Measurements from ENCODE around the gene ERC2.
"Not testable (repeated sequence)": the region's sequence is repeated elsewhere in the genome, so short reads cannot be mapped to it uniquely, and the experiment has no call there.

ERC2 gene

DNA sequence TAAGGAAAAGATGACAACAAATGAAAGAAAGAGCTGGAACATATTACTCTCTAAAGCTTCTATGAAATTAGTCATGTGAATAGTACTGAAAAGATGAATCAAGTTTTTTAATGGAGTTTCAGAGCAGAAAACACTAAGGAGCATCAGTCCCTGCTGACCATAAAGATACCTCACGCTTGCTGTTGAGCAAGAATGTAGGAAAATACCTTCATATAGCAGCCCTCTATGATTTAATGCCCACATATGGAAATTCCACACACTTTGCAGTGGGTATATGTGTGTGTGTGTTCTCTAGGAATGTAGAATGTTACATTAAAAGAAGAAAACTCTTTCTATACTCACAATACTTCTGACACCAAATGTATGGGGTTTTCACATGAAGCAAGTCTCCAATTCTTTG lies 355.0 kb downstream of the ERC2 start:
- peak; percentile 38 for DNase-seq

DNA sequence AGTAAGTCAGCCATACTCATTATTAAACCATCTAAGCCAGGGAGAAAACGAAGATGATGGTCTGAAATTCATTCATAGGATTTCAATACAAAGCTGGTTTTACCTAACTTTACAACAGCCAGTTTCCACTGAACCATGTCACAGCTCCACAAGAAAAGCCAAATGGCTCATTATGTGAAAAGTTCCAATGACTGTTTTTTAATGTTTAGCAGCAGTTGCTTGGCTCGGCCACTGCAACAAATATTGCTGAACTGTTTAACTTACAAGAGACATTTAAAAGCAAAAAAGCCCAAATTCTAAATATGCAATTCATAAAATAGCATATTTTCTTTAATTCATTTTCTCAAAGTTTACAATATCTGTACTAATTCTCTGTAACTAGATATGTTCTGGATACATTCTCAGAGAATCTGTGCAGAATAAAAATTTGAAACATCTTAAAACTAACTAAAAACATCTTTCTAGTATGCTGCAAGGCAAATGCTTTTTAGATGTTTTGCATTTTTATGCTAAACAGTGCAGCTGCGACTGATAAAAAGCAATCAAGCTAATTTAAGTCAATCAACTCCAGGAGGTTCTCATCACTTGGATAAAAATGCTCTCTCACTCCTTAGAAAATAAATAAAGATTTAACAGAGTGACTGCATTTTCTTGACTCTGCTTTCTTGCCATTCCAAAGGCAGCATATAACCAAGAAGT lies 356.5 kb downstream of the ERC2 start:
- peak; percentile 28 for DNase-seq

DNA sequence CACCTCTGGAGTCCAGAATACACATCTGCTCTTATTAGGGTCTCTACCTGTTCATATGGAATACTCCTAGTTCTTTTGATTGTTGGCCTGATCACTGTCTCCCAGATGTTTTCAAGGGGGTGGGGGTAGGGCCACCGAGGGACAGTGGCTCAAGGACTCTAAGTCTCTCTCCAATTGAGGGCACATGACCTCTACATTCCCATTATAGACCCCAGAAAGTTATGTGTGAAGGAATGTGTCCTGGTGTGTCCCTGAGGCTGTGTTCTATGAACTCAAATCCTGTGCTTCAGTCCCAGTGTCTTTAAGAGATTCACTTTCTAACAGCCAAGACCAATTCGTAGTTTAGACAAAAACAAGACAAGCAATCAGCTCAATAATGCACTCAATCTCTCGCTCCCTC lies 357.4 kb downstream of the ERC2 start:
- DNase-seq = no peak

DNA sequence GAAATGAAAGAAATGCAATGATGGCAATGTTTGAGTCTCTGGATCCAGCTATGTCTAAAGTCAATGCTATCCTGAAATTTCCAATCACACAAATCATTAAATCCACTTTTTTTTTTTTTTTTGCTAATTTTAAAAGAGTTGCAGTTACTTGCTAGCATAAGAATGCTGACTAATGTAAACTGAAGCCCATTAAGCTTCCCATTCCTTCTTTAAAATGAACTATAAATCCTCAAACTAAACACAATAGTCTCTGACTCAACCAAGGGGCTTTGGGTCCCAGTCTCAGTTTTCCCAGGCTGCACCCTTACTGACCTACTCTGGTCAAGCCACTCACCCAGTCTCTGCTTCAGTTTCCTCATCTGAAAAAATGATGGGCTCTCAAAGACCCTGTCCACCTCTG lies 361.1 kb downstream of the ERC2 start:
- no peak for DNase-seq

DNA sequence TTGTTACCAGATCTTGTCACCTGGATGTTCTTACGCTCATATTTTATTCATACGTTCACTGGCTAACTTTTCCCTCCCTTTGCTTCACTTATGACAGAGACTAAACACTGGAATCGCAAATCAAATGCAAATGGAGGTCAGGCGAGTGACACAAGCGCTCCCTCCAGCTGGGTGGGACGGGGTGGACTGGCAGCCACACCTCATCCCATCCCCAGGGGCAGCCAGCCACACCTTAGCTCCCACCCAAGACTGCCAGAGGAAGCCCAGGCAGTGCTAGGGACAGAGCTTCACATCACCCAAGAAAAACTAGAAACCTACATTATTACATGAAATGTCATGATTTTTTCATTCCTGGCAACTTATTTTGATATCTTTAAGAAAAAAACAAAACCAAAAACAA lies 366.2 kb downstream of the ERC2 start:
- no peak for DNase-seq

DNA sequence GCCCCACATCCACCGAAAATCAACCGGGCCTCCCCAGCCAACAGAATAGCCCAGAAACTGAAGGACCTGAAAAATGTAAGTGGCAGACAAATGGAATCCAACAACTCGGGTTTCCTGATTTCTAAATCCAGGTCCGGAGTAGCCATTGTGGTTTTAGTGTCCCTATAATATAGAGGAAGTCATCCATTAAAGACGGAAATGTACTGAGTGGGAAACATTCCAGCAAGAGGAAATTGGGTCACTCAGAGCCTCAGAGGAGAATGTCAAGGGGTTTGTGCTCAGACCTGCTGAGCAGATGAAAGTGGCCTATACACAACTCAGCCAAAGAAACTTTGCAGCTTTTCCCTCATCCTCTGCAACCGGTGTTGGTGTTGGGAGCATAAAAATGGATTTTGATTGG lies 366.7 kb downstream of the ERC2 start:
- no peak for DNase-seq

DNA sequence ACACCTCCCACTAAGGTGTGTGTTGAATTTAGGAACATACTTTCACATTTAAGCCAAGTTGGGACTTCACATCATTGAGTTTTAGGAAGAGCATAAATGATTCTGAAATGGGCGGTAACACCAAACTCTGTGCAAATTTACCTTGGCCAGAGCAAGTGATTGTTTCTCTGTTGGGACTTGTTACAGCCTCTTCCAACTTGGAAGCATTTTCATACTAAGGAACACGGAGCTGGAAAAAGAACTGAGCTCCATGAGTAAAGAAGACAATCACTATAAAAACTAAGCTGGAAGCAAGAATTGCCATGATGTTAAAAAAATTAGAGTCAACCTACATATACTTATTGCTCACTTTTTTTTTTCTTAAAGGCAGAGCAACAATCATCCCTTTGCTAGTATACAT lies 371.3 kb downstream of the ERC2 start:
- DNase-seq = no peak

DNA sequence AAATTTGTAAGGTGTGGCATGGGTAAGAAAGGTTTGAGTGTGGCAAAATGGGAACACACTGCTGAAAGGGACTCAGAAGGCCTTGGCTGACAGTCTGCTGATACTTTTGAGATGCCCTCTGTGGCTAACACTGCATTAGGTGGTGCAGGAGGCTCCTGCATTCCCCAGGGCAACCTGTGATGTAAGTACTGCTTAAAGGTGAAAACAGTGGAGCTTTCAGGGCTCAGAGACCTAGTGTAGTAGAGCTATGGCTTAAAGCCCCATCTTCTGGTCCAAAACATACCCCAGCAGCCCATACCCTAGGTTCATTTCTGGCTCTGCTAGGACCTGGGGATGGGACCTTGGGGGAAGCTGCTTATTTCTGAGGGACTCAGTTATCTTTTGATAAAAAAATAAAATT lies 374.1 kb downstream of the ERC2 start:
- DNase-seq = no peak

DNA sequence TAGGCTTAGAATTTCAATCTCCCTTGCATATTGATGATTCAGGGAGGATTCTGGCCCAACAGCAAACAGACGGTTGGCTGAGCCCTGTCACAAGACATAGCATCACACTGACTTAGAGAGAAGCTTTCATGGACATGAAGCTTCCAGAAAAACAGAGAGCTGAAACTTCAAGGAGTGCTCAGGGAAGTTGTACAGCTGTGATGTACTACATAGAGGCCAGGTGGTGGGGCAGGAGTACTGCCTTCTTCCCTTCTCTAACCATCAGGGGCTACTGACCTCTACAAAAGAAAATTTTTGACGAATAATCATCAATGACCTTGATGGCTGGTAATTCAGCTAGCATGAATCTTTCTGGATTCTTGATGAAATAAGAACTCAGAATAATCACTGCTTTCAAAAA lies 378.5 kb downstream of the ERC2 start:
- DNase-seq = no peak

DNA sequence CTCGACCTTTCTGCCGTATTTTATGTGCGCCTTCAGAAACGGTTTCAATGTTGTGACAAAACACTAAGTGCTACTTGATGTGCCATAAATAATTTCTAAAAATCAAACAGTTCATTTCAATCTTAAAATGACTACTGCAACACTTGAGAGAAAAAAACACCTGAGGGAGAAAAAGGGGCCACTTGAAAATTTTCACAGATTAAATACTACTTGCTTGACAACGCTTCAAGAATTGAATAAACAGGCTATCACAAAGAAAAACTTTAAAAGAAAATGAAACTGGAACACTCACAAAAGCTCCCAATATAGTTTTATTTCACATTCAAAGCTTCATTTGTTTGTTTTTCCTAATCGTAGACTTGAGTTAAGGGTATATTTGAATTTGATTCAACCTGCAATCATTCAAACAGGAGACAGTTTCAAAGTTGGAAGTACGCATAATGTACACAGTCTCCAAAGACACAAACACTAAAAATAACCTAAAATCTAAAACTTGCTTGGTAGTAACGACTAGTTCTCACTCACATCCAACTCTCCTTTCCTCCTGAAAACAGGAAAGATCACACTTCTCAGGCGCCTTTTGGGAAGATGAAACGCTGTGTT lies 380.7 kb downstream of the ERC2 start:
- DNase-seq = no peak

DNA sequence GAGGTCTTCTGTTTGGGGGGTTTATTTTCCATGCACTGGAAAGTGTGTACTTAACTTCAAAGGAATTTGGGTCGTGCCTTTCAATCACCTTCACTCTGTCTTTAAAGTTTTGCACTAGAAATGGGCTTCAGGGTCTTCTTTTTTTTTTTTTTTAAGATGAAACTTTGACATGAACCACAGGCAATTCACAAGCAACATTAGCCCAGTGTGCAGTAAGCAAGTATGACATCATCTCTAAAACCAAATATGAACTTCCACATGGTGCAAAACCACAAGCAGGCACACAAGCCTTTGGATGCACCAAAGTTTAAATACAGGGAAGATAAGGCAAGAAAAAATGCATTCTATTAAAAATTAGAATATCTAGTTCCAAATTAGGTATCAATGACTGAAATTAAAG lies 381.9 kb downstream of the ERC2 start:
- DNase-seq = peak; percentile 81

DNA sequence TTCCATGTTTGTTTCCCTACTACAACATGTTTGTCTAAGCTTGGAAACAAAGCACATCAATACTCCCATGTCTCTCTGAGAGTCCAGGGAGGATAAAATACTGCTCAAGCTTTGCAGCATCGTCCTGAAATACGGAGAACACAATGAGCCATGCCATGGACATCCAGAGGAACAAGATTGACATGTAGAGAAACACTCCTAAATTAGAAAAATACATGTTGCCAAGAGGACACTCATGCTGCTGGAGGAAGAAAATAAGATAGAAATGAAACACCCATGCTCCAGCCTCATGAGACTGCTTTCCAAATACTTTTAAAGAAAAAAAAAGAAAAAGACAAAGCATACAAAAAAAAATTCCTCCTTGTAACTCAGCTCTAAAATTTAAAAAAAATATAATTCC lies 387.0 kb downstream of the ERC2 start:
- DNase-seq = no peak

DNA sequence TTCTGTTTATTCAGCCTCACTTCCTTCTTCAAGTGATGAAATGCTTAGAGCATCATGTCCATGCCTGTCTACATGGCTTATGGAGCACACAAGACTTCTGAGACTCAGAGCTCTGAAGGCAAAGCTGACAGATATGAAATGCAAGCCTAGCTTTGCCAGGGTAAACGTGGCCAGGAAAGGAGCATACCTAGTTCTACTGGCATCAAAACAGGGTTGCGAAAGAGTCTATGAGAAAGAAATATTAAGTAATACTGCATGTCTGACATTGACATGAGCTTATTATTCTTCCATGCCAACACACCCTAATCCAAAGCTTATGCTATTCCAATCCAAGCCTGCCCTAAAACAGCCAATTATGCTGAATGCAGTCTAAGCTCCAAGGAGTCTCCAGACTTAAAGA lies 391.5 kb downstream of the ERC2 start:
- no peak for DNase-seq

DNA sequence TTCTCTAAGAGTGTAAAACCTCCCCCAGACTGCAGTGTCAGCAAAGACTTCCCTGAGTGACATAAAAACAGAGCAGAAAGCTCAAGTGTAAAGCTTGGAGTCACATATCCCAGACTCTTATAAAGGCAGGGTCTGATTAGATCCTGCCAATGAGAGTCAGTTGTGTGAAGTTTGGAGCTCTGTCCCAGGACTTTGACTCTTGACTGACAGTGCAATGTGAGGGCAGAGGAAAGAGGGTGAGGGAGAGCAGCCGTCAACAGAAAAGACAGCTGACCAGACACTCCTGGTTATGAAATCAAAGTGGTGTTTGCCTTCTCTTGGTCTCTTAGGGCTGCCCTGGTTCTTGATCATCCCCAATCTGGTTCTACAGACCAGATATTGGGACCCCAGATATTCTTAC lies 393.2 kb downstream of the ERC2 start:
- DNase-seq = no peak

DNA sequence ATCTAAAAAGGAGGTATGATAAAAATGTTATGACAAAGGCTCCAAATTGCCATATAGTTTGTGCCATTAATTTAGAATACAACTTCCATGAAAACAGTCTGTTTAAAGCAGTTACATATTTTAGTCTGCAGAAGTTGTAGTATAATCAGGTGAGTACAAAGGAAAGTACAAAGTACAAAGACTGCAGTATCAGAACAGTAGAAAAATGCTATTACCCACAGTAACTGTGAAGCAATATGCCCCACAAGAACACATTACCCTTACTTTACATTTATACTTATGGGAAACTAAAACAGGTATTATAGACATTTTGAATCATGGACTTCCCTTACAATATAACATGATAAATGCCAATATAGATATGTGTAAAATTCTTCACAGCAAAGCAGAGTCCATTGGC lies 398.5 kb downstream of the ERC2 start:
- no peak for DNase-seq

DNA sequence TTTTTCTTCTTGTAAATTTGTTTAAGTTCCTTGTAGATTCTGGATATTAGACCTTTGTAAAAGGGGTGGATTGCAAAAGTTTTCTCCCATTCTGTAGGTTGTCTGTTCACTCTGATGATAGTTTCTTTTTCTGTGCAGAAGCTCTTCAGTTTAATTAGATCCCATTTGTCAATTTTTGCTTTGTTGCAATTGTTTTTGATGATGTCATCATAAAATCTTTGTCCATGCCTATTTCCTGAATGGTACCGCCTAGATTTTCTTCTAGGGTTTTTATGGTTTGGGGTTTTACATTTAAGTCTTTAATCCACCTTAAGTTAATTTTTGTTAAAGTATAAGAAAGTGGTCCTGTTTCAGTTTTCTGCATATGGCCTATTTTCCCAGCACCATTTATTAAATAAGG lies 401.9 kb downstream of the ERC2 start:
- not testable (repeated sequence) for DNase-seq

DNA sequence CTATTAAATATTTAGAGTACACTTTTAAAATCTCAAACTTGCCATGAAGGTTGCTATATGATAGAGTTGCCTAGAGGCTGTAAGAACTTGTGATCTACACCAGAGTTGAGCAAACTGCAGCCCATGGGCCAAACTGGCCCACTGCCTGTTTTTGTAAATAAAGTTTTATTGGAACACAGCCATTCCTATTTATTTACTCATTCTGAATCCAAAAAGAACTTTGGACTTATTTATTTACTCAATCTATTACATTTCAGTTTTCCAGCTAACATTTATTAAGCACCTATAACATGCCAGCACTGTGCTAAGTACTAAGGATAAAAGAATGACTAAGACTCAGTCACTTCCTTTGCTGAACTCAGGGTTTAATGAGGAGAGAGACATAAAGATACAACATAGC lies 403.6 kb downstream of the ERC2 start:
- no peak for DNase-seq

DNA sequence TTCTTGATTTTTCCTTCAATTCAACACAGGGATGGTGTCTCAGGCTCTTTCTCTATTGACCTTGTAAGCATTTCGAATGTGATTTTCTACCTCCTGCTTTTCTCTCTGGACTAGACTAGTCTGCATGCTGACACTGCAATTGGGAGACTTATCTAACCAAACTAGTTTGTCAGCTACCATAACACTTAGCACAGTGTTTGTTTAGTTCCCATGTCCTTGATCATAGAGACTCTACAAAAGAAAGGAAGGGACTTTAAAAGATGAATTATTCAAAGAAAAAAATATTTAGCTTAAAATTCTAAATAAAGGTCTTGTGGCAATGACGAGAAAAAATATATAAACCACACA lies 407.0 kb downstream of the ERC2 start:
- DNase-seq = no peak

DNA sequence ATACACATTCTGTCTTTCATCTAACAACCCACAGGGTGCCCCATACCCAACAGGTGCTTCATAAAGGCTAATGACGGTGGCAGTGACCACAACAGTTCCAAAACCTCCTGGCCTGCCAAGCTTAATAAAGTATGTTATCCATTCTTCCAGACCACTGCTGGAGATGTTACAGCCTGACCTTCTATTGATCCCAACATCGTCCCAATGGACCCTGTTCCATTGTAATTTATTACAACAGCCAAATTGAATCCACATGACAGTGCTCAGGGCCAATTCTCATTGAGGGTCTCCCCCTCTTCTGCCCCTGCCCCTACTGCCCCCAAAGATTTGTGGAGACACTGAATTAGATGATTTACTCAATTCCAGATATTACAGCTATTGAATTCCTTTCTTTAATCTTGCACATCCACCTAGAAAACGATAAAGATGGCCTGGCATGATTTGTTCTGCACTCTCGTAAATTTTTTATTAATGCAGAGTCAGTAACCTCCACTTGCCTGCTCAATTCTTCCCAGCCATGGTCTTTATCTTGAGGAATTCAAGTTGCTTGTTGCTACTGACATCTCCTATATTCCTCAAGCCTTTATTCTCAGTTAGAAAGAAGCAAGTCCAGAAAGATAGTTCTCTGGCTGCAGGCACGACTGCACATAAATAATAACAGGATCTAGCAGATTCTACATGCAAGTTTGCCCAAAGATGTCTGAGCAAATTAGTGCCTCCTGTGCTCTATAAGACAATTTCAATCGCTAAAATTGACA lies 407.6 kb downstream of the ERC2 start:
- no peak for DNase-seq

DNA sequence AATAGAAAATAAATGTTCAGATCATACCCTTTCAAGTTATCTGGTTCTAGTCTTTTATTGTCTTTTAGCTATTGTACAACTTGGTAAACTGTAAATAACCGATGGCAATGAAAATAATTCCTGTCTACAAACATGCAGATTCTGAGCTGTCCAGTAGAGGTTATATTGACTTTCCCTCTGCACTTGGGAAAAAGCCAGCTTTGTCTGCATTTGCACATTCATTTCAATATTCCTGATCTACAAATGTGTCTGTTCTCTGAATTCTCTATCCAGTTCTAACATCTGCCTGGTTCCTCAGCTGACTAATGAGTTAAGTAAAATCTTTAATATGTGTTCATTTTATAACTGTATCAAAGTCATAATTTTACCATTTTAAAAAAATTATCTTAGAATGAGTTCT lies 408.5 kb downstream of the ERC2 start:
- no peak for DNase-seq

DNA sequence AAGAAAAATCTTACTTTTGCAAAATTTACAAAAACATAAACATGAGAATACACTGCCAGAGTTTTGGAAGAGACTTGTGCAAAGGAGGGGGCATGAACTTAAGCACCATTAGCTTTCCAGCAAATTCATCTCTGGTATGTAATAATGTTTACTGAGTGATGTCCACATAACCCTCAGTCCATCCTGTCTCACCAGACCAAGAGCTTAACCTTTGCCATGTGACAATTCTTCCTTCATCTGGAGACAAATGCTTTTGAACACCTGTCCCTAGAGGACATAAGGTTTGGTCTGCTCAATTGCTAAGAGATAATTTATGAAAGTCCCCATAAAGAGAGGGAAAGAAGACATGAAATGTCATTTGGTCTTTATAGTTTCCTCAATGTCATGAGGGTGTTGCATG lies 412.3 kb downstream of the ERC2 start:
- no peak for DNase-seq

DNA sequence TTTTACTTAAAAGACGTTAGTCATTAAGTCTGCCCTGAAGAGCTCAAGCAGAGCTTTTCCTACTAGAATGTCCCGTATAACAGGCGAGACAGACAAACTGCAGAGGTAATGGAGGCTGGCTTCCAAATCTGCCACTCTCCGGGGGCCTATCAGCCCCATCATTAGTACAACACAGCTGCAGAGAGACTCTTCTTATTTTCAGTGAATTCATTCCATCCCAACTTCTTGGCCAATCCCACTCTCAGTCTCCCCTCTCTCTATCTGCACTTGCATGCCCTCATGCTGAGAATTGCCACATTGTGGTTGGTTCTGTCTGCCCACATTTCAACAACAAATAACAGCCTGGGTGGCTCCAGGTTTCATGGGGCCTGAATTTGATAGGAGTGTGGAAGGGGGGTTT lies 412.7 kb downstream of the ERC2 start:
- DNase-seq = no peak

DNA sequence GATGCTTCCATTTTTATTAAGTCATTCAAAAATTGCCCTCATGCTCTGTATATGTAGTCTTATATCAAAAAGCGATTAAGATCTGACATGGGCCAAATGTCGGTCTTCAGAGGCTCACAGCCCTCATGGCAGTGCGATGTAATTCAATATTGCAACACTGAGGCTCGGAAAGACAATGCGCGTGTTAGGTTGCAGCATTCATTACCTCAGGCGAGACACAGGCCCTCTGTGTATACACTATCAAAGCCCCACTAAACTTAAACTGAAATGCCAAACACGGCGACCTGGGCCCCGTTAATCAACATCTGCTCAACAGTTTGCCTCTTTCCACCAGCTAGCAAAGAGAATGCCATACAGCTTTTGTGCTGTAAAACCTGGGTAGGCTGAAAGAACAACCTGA lies 413.4 kb downstream of the ERC2 start:
- no peak for DNase-seq

DNA sequence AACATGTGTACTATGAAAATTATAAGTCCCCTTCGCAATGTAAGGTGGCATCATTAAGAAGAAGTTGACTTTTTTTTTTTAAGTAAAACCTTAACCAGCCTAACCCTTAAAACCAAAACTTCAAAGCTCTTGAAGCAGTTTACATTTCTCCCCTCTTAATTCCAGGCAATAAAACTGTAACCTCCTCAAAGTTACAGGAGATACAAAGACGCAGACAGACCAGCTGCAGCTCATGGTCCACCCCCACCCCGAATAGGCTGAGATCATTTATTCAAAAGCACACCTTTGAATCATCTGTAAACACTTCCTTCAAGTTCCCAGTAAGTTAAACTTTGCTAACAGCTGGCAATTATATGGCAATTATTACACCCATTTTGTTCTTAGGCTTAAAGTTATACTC lies 414.5 kb downstream of the ERC2 start:
- no peak for DNase-seq

DNA sequence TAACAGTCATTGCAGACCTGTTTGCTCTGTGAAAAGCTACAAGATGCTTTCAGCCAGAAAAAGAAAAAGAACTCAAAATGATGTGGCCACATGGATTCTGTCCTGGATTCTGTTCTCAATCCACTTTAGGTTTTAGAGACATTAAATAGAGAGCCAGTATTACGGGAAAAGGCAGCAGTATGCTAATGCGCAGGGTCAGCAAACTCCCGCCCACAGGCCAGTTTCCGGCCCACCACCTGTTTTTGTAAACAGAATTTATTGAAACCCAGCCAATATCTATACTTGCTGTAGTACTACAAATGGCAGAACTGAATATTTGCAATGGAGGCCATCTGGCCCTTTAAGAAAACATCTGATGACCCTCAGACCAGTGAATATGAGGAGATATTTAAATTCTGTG lies 416.1 kb downstream of the ERC2 start:
- no peak for DNase-seq

Measured in fibroblast of upper back skin (primary cell).